ENCODE measurements around the gene PACS1. TPM values are rescaled to one million over a fixed set of nuclear protein-coding genes. Genes with fewer than 3 reads are reported as not detected.

Gene PACS1
- polyA plus RNA-seq, 1 of the 3 experiments (the other 2 are of a cell fraction) = 37.3 TPM

- TF ChIP-seq ZBTB33 (IDR thresholded peaks at IDR 0.05; ENCODE audit: borderline replicate concordance, low read depth) = no peak
- no peak for TF ChIP-seq EP300 (IDR thresholded peaks at IDR 0.05; ENCODE audit: borderline replicate concordance in 1 of 2, low read depth in 1 of 2, low read length in 1 of 2)
- no peak for TF ChIP-seq FOSL2 (IDR thresholded peaks at IDR 0.05; ENCODE audit: borderline replicate concordance, low read depth)
- TF ChIP-seq RAD21 (IDR thresholded peaks at IDR 0.05; ENCODE audit: low read length) = no peak
- TF ChIP-seq GATA2 (CRISPR knock-in tag; IDR thresholded peaks at IDR 0.05) = no peak
- 98% methylated on average over 6 of the region's 7 CpGs for WGBS (ENCODE audit: low lambda C conversion rate)
- CTCF ChIA-PET = interaction anchor here (1.1 to 6.7 kb wide), 5 partner anchors 9 to 78 kb away, joined by 3 to 101 read pairs (median 3); partner anchors contain the start of gene PACS1
- Histone ChIP-seq H2AFZ (ENCODE audit: low read depth) (no peak overlapping the region), H3K27me3 (ENCODE audit: insufficient read depth) (no peaks in the 10 kb centered on the region), H3F3A (replicated peaks; ENCODE audit: insufficient read depth) (peaks cover 4% of the 10 kb centered on the region), H3K4me3 (ENCODE audit: low read depth in 2 of 2, low read length in 1 of 2) (no peak overlapping the region), H3K9ac (no peak overlapping the region), H3K79me2 (ENCODE audit: insufficient read depth) (peaks cover 68% of the 10 kb centered on the region), H3K4me2 (no peak overlapping the region), H3K27ac (ENCODE audit: low read depth in 2 of 2, low read length in 1 of 2) (no peak overlapping the region), H3K9me3 (no peaks in the 10 kb centered on the region), H3K9me2 (no peaks in the 10 kb centered on the region), H3K4me1 (ENCODE audit: control insufficient read depth in 1 of 2, insufficient read depth in 2 of 2, low read depth in 1 of 2, low read length in 1 of 2) (peaks cover 9 to 18% of the 10 kb centered on the region in 2 experiments; a peak in 2 of 4 replicates), H3K36me3 (replicated peaks in 1 of 2; ENCODE audit: control insufficient read depth in 1 of 2, insufficient read depth in 2 of 2, low read length in 1 of 2) (peaks cover 55 to 63% of the 10 kb centered on the region in 2 experiments), H4K20me1 (ENCODE audit: insufficient read depth) (no peaks in the 10 kb centered on the region)
- POLR2A ChIA-PET = interaction anchor here (0.6 kb wide), 1 partner anchor 10 kb away, joined by 3 read pairs; no protein-coding TSS in a partner anchor
- no peak for DNase-seq
Observed at GRCh38 chr11:66055021-66055420, 15.1 kb upstream of the PACS1 start.

GRCh38 chr11:66056501-66056900, 13.6 kb upstream of the PACS1 start:
- Histone ChIP-seq H3F3A (replicated peaks; ENCODE audit: insufficient read depth) (peaks cover 4% of the 10 kb centered on the region), H3K9me2 (no peaks in the 10 kb centered on the region), H2AFZ (ENCODE audit: low read depth) (no peak overlapping the region), H3K79me2 (ENCODE audit: insufficient read depth) (peaks cover 68% of the 10 kb centered on the region), H3K27me3 (ENCODE audit: insufficient read depth) (no peaks in the 10 kb centered on the region), H3K9ac (no peak overlapping the region), H4K20me1 (ENCODE audit: insufficient read depth) (no peaks in the 10 kb centered on the region), H3K4me3 (ENCODE audit: low read depth in 2 of 2, low read length in 1 of 2) (no peak overlapping the region), H3K27ac (ENCODE audit: low read depth in 2 of 2, low read length in 1 of 2) (no peak overlapping the region), H3K36me3 (replicated peaks in 1 of 2; ENCODE audit: control insufficient read depth in 1 of 2, insufficient read depth in 2 of 2, low read length in 1 of 2) (peaks cover 69 to 76% of the 10 kb centered on the region in 2 experiments), H3K4me2 (no peak overlapping the region), H3K9me3 (no peaks in the 10 kb centered on the region), H3K4me1 (ENCODE audit: control insufficient read depth in 1 of 2, insufficient read depth in 2 of 2, low read depth in 1 of 2, low read length in 1 of 2) (peaks cover 0 to 8% of the 10 kb centered on the region in 2 experiments; a peak in 1 of 4 replicates)
- whole genome bisulfite sequencing (ENCODE audit: low lambda C conversion rate) = 75% methylated on average over 6 of the region's 7 CpGs
- TF ChIP-seq GATA2 (CRISPR knock-in tag; IDR thresholded peaks at IDR 0.05) = no peak
- no peak for TF ChIP-seq CHD2 (IDR thresholded peaks at IDR 0.05; ENCODE audit: low read length, partially characterized antibody)
- no peak for TF ChIP-seq TEAD4 (IDR thresholded peaks at IDR 0.05; ENCODE audit: borderline replicate concordance, insufficient read depth)
- no peak for TF ChIP-seq PBX3 (IDR thresholded peaks at IDR 0.05)
- TF ChIP-seq RXRA (IDR thresholded peaks at IDR 0.05; ENCODE audit: borderline replicate concordance, low read depth) = no peak
- no peak for TF ChIP-seq MAX (IDR thresholded peaks at IDR 0.05; ENCODE audit: low read depth)
- no peak for TF ChIP-seq USF1 (IDR thresholded peaks at IDR 0.05; ENCODE audit: borderline replicate concordance, low read depth)
- no peak for TF ChIP-seq IRF3 (IDR thresholded peaks at IDR 0.05; ENCODE audit: low read depth, low read length)
- TF ChIP-seq RCOR1 (IDR thresholded peaks at IDR 0.05; ENCODE audit: low read length) = no peak
- TF ChIP-seq TCF12 (IDR thresholded peaks at IDR 0.05) = no peak
- no peak for TF ChIP-seq REST (IDR thresholded peaks at IDR 0.05; ENCODE audit: low read depth, low read length)
- no peak for TF ChIP-seq RAD21 (IDR thresholded peaks at IDR 0.05; ENCODE audit: low read length)
- TF ChIP-seq POLR2AphosphoS5 (IDR thresholded peaks at IDR 0.05; ENCODE audit: low read depth, low read length) = no peak
- no peak for TF ChIP-seq EZH2phosphoT487 (IDR thresholded peaks at IDR 0.05; ENCODE audit: borderline replicate concordance, low read depth)
- no peak for TF ChIP-seq MEF2A (IDR thresholded peaks at IDR 0.05; ENCODE audit: borderline replicate concordance, low read depth)
- CTCF ChIA-PET = interaction anchor here (0.6 to 6.7 kb wide), 2 partner anchors 12 to 870 kb away, joined by 3 to 101 read pairs; partner anchors contain the start of gene PACS1
- no peak for DNase-seq
- POLR2A ChIA-PET = no interaction called here

All from SK-N-SH (cell line).